OCI-LY1 (cell line): ENCODE results near the gene DCAF4.

Experiments
- H2AFZ ChIP-seq: fragments of 200-600 bp; sonication (generic), shearing (Covaris generic); 2 replicates; pipeline ENCODE4 v1.6.0; 2014; ENCODE audit warnings: antibody characterized with exemption, mild to moderate bottlenecking, low read length
- H3F3A ChIP-seq: fragments of 200-600 bp; sonication (generic), shearing (Covaris generic); 2 replicates; pipeline ENCODE4 v1.6.0; 2014; ENCODE audit warnings: mild to moderate bottlenecking, antibody characterized with exemption, low read length, moderate library complexity; ENCODE audit not compliant: insufficient read depth
- H3K27ac ChIP-seq: fragments of 200-600 bp; sonication (generic); 2 replicates; pipeline ENCODE4 v1.5.1; 2014; ENCODE audit warnings: low read length, mixed run types, mild to moderate bottlenecking, low read depth; ENCODE audit not compliant: poor library complexity, severe bottlenecking
- H3K27me3 ChIP-seq: fragments of 200-600 bp; sonication (generic); 2 replicates; pipeline ENCODE4 v1.6.0; 2014; ENCODE audit warnings: antibody characterized with exemption, mild to moderate bottlenecking, low read length, moderate library complexity; ENCODE audit not compliant: insufficient read depth
- H3K36me3 ChIP-seq: fragments of 200-600 bp; sonication (generic); 2 replicates; pipeline ENCODE4 v1.6.1; 2014; ENCODE audit warnings: mild to moderate bottlenecking, antibody characterized with exemption, low read length, moderate library complexity, mixed read lengths; ENCODE audit not compliant: insufficient read depth
- H3K4me1 ChIP-seq: fragments of 200-600 bp; sonication (generic); 2 replicates; pipeline ENCODE4 v1.5.1; 2014; ENCODE audit warnings: mild to moderate bottlenecking, low read length, moderate library complexity; ENCODE audit not compliant: insufficient read depth, severe bottlenecking
- H3K4me2 ChIP-seq: fragments of 200-600 bp; sonication (generic), shearing (Covaris generic); 2 replicates; pipeline ENCODE4 v1.6.1; 2014; ENCODE audit warnings: low read length
- H3K4me3 ChIP-seq: fragments of 200-600 bp; sonication (generic); 2 replicates; pipeline ENCODE4 v1.5.1; 2014; ENCODE audit warnings: low read length, low read depth, mild to moderate bottlenecking, mixed read lengths; ENCODE audit not compliant: poor library complexity, severe bottlenecking
- H3K79me2 ChIP-seq: fragments of 200-600 bp; shearing (Covaris generic); 2 replicates; pipeline ENCODE4 v1.6.1; 2016; ENCODE audit warnings: mixed run types, low read length, mixed read lengths; ENCODE audit not compliant: insufficient read depth
- H3K9ac ChIP-seq: fragments of 200-600 bp; sonication (generic), shearing (Covaris generic); 2 replicates; pipeline ENCODE4 v1.6.1; 2014; ENCODE audit warnings: mild to moderate bottlenecking, low read length, mixed read lengths
- H3K9me2 ChIP-seq: fragments of 200-600 bp; sonication (generic), shearing (Covaris generic); 2 replicates; pipeline ENCODE4 v1.6.1; 2014; ENCODE audit warnings: low read depth, mild to moderate bottlenecking, low read length, mixed read lengths
- H3K9me3 ChIP-seq: fragments of 200-600 bp; shearing (Covaris generic); 2 replicates; pipeline ENCODE4 v1.6.1; 2014; ENCODE audit warnings: low read length, mixed read lengths
- H4K20me1 ChIP-seq: fragments of 200-600 bp; sonication (generic), shearing (Covaris generic); 2 replicates; pipeline ENCODE4 v1.6.0; 2016; ENCODE audit warnings: mild to moderate bottlenecking, low read length; ENCODE audit not compliant: insufficient read depth
- CTCF ChIP-seq: fragments of 200-600 bp; sonication (generic), shearing (Covaris generic); IDR thresholded peaks from 2 replicates; pipeline ENCODE4 v1.5.1; 2017; ENCODE audit warnings: mild to moderate bottlenecking, antibody characterized with exemption, low read length, moderate library complexity, mixed read lengths
- EZH2 ChIP-seq: fragments of 200-600 bp; sonication (generic), shearing (Covaris generic); IDR thresholded peaks from 2 replicates; pipeline ENCODE4 v1.8.0; 2017; ENCODE audit warnings: borderline replicate concordance, mixed run types, mild to moderate bottlenecking, antibody characterized with exemption, low read length, moderate library complexity, mixed read lengths

The DCAF4 gene

GRCh38 chr14:73007835-73008234 lies 81.6 kb downstream of the DCAF4 start:
- H3K4me1 ChIP-seq, result no peaks in the 10 kb centered on the region
- no peaks in the 10 kb centered on the region for H3K27me3 ChIP-seq
- no peaks in the 10 kb centered on the region for H3F3A ChIP-seq
- TF ChIP-seq EZH2 (no peak), CTCF (no peak)
- no peak overlapping the region for H3K4me3 ChIP-seq
- no peak overlapping the region for H3K27ac ChIP-seq
- no peak overlapping the region for H2AFZ ChIP-seq
- H3K9me3 ChIP-seq, result no peaks in the 10 kb centered on the region
- H3K79me2 ChIP-seq, result no peaks in the 10 kb centered on the region
- H3K9ac ChIP-seq, result no peak overlapping the region
- H3K36me3 ChIP-seq, result peaks cover 31% of the 10 kb centered on the region
- H3K9me2 ChIP-seq, result no peaks in the 10 kb centered on the region
- H3K4me2 ChIP-seq, result no peak overlapping the region
- no peaks in the 10 kb centered on the region for H4K20me1 ChIP-seq

GRCh38 chr14:73008501-73008900 lies 82.2 kb downstream of the DCAF4 start:
- Histone ChIP-seq H3K4me2 (no peak overlapping the region), H3K27me3 (no peaks in the 10 kb centered on the region), H3K9me3 (no peaks in the 10 kb centered on the region), H4K20me1 (no peaks in the 10 kb centered on the region), H3K9me2 (no peaks in the 10 kb centered on the region), H3F3A (no peaks in the 10 kb centered on the region), H3K9ac (no peak overlapping the region), H3K79me2 (no peaks in the 10 kb centered on the region), H3K27ac (no peak overlapping the region), H3K36me3 (peaks cover 34% of the 10 kb centered on the region), H2AFZ (no peak overlapping the region), H3K4me3 (no peak overlapping the region), H3K4me1 (no peaks in the 10 kb centered on the region)
- TF ChIP-seq EZH2 (no peak), CTCF (no peak)
